GM18909 (cell line): ENCODE results near the gene RNF175.

ENCODE experiments used
- ATAC-seq: cut with Tn5 transposase; IDR thresholded peaks from one replicate; pipeline ENCODE4 v1.9.1; 2021; ENCODE audit warnings: mild to moderate bottlenecking; ENCODE audit not compliant: unreplicated experiment, poor library complexity

The RNF175 gene

DNA sequence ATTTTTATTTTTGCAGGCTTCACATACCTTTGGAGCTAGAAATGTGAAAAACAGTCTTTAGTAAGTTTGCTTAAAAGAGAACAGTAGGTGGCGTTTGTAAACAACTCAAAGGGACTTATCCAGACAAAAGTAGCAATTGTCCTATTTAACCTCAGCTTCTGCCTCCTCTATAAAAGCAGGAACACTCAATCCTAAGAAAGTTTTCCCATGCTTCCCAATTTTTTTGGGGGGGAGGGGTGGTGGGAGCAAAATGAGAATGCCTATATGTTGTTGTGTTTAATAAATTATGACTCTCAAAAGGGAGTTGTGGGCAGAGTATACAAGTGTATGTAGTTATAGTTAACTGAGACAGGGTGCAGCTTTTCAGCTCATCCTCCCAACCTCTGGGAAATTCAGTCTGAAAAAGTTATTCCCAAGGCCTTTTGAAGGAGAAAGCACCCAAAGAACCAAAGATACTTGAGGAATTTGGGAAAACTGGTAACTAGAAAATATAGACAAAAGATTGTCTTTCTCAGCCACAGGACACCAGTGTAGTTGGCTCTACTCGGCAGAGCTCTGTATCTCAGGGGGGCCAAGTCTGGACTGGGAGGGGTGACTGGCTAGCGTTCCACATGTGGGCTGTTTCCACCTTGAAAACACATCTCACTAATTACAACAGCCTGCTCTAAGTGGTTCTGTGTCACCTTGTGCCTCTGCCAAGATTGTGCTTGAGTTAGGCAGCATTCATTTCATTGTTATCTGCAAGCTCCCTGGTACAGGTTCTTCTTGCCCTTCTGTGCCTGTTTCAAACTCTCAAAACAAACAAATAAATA is 26.3 kb upstream of the RNF175 start:
- no peak for ATAC-seq

GRCh38 chr4:153784166-153784699 is 24.4 kb upstream of the RNF175 start:
- no peak for ATAC-seq

DNA sequence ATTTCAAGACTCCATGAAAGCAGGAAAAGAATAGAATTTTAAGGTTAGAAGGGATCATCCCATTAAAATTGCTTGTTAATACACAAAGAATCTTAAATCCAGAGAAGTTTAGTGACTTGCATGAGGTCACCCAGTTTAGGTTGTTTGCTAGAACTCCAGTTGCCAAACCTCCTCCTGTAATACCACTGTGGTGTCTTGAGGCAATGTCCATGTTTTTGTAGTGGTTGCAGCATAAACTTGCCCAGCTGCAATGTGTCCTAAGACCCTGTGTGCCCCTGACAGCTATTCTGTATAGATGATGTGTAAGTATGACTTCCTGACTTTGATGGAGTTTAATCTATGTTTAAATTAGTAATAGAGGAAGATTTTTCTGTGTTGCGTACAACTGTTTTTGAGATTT is 22.8 kb upstream of the RNF175 start:
- no peak for ATAC-seq

GRCh38 chr4:153781717-153782416 is 22.0 kb upstream of the RNF175 start:
- ATAC-seq, result no peak

DNA sequence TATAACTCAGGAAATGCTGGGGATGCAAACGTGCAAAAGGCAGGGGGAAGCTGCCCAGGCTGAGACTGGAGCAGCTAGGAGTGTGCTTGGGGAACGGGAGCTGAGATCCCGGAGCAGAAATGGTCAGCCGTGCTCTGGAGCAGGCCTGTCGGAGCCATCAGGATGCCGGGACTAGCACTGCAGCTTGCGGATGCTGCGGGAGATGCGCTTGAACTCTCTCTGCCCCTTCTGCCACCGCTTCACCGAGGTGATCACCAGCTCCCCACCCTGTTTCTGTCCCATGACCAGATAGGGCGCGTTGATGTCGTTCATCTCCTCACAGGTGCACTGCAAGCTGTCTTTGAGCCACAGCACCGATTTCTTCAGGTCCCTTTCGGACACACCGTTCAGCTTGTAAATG is 21.5 kb upstream of the RNF175 start:
- ATAC-seq, result no peak

DNA sequence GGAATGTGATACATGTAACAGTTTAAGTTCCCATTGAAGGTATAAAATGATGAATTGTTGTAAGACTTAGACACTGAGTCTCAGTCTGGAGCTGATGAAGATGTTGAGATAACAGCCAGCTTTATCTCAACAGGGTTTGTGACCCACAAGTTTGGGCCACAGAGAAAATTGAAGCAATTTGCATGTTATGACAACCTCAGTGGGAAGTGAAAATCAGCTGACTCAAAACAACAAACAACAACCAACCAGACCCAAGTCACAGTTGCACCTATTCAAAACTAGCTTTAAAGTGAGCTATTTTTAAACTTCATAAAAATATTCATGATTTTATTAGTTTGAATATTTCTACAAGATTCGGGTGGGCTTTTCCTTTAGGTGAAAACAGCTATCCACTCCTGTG is 21.1 kb upstream of the RNF175 start:
- ATAC-seq, result no peak

- ATAC-seq, result no peak
Observed at GRCh38 chr4:153780221-153780620, 20.4 kb upstream of the RNF175 start.

GRCh38 chr4:153778383-153778782 is 18.6 kb upstream of the RNF175 start:
- no peak for ATAC-seq

DNA sequence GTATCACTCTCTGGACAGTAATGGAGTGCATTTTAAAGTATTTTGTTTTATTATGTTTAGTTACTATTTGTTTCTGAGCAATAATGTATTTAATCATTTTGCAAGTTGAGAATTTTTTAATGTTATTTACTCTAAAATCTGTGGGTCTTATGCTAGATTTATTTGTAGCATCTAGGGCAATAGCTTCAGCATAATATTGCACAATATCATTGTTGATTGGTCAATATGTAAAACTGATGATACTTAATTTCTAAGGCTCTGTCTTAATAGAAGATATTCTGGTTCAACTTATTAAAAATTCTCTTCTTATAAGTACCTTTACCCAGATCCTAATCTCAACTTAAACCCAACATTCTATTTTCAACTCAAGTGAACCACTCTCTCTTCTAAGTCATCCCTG is 17.6 kb upstream of the RNF175 start:
- ATAC-seq, result no peak

DNA sequence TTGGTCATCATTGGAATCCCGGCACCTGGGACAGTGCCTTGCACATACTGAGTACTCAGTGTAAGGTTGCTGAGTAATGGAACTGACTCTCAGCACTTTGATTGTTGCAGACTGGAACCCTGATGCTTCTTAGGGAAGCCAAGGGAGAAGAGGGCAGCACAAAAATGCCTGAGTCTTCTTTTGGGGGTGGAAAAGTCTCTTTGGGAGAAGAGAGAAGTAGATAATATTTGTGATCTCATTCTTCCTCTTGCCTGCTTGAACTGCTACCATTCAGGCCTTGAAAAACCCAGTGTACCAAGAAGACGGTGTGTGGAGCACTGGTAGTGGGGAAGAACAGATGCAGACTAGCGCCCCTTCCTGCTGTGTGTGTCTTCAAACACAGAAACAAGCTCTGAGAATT is 16.8 kb upstream of the RNF175 start:
- no peak for ATAC-seq

DNA sequence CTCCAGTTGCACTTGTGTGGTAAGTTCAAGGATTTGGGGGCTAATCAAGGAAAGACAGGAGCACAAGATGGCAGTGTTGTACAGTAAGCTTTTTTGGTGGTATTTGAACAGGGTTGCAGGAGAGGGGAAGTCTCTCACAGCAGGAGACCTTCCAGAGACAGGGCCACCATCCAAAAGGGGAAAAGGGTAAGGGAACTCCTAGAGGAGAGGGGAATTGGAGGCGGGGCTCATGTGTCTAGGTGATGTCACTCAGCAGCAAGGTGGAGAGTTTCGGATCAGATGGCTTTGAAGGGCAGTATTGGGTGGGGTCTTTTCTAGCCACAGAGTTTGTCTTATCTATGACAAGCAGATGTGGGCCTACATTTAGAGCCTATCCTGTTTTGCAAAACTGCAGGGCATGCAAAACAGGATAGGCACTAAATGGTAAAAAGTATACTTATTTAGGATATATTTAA is 13.4 kb upstream of the RNF175 start:
- ATAC-seq, result no peak

DNA sequence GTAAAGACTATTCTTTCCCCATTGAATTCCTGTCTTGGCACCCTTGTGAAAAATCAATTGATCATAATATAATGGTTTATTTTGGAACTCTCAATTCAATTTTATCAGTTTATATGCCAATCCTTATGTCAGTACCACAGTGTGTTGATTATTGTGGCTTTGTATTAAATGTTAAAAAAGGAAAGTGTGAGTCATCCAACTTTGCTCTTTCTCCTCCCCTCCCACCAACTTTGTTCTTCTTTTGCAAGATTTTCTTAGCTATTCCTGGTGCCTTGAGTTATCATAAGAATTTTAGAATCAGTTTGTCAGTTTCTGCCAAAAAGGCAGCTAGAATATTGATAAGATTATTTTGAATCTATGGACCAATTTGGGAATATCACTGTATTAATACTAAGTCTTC is 11.2 kb upstream of the RNF175 start:
- ATAC-seq, result no peak

DNA sequence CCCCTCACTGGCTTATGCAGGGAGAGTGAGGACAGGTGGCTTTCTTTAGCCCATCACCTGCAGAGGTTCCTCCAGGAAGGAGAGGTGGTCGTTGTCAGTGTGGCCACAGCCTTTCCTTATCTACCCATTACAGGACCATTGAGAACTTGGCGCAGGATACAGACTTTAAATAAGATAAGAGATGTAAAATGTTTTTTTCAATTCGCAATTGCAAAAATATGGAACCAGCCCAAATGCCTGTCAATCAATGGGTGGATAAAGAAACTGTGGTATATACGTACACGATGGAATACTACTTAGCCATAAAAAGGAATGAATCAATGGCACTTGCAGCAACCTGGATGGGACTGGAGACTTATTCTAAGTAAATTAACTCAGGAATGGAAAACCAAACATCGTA is 6.9 kb upstream of the RNF175 start:
- ATAC-seq, result no peak

DNA sequence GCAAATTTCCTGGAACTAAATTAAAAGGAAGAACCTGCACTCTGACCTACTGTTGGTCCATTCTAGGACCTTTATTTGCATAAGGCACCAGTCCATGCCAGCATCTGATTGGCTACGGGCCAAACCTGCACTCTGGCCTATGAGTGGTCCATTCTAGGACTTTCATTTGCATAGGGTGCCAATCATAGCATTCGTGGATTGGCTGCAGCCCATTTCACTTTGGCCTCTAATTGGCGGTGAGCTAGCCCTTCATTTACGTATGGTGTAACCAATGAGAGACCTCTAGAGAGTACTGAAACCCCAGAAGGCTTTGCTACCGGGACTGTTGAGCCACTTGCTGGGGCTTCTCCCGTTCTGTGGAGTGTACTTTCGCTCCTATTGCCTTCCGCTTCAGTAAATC is 6.1 kb upstream of the RNF175 start:
- ATAC-seq, result no peak

DNA sequence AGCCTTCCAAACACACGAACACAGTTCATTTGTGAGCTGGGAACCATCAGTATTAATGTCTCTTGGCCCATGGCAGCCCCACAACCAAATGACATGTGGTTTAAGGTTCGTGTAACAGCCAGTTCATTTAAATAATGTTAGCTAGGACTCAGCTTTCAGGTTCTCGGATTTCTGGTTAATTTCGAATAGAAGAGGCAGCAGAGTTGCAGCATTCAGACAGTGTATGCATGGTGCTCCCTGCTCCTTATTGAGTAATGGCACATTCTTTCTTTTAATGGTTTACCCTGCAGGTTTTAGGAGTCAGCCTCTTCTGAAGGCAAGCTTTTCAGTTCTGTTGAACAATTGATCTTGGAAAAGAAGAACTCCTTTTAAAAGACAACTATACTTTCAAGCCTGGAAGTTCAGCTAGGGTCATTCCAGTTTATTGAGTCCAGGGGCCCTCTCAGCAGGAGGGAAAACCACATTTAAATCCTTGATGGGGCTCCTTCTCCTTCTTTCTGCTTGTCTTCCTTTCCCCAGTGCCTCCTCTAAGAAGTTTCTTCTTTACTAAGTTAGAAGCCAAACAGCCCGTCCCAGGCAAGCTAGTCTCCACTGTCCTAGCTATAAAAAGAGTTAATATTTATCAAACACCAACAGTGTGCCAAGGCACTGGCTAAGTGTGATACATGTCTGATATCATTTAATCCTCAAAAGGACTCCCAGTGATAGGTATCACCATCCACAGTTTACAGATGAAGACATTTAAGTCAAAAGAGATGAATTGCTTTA is 5.0 kb upstream of the RNF175 start:
- no peak for ATAC-seq

- no peak for ATAC-seq
Observed at GRCh38 chr4:153763404-153763803, 3.6 kb upstream of the RNF175 start.

- ATAC-seq, result no peak
Observed at GRCh38 chr4:153758688-153759406, 977 bp downstream of the RNF175 start.

GRCh38 chr4:153758136-153758535 is 1.7 kb downstream of the RNF175 start:
- ATAC-seq, result no peak

DNA sequence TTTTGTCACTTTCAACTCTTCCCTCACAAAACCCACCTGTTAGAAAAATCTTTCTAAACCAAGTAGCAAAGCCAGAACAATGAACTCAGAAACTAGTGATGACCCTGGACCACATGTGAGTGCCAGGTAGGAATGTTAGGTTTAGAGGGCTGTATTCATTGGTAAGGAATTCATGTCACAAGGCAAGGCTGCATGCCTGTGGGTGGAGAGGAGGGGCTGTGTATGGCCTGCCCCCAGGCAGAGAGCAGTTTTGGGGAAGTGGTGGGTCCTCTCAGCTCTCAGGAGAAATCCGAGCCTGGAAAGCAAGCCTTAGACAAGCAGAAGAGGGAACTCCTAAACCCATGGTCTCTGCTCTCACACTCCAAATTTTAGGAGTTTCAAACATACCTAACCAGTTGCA is 2.4 kb downstream of the RNF175 start:
- ATAC-seq, result no peak

GRCh38 chr4:153755186-153755585 is 4.6 kb downstream of the RNF175 start:
- ATAC-seq, result no peak
